Activated CD4-positive, alpha-beta T cell treated with anti-CD3 and anti-CD28 coated beads, Interleukin-2, Interleukin-6, amounts not matched to agents 100 ng/mL and 50 ng/mL, durations not matched to agents 16 hours and 8 hours (primary cell): ENCODE data around the gene SULF2.

ENCODE experiments used
- DNase-seq: peaks from one replicate; pipeline ENCODE4 v3.0.0-alpha.2; 2020

Gene SULF2

GRCh38 chr20:47758517-47759450, 26.5 kb downstream of the SULF2 start:
- no peak for DNase-seq

DNA sequence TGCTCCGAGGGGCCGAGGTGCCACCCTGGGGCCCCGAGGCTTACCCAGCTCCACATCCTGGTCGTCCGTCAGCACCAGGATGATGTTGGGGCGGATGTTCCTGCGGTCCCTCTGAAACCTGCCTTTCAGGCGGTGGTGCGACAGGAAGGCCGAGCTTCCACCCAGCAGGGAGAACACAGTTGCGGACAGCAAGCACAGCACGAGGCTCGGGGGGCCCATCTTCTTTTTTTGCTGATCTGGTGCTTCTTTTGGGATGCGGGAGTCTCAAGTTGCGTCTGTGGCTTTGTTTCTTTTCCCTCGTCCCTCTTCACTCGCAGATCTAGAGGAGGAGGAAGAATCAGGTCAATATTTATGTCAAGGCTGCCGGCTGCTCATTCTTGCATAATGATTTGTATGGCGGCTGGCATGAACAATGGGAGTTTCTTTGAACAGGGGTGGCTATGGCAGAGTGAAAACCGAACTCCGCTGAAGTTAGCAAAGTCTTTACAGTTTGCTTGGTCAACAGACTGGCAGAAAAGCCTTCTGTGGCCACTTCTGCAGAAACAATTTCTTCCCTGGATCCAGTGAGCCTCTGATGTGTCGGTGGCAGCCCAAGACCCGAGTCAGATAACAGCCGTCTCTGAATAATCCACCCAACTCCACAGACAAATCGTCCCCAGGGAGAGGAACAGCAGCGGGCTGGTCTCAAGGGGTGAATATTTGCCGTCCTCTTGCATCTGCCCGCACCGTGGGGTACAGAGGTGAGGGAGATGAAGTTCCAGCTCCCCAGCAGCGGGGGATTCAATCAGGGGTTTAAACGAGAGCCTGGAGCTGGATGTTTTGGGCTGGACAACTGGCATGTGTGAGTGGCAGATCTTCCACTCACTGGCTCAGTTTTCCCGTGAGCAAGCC, 27.9 kb downstream of the SULF2 start:
- DNase-seq = no peak

- DNase-seq = no peak
Observed at GRCh38 chr20:47754946-47755652, 30.2 kb downstream of the SULF2 start.

DNA sequence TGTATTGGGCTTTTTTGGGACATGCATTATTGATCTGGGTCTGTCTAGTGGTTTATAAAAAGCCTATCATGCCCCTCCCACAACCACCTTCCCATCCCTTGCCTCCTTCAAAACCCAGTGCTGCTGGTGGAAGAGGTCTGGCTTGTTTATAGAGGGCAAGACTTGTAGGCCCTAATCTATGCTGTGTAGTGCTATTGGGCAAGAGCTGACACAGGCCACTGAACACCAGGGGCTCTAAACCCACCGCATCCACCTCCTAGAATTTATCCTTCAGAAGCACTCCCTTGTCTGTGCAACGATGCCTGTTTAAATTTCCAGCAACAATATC, 30.9 kb downstream of the SULF2 start:
- no peak for DNase-seq

- DNase-seq = no peak
Observed at GRCh38 chr20:47753576-47754387, 31.5 kb downstream of the SULF2 start.

GRCh38 chr20:47751449-47751848, 33.8 kb downstream of the SULF2 start:
- DNase-seq = no peak

GRCh38 chr20:47749339-47749738, 35.9 kb downstream of the SULF2 start:
- no peak for DNase-seq

DNA sequence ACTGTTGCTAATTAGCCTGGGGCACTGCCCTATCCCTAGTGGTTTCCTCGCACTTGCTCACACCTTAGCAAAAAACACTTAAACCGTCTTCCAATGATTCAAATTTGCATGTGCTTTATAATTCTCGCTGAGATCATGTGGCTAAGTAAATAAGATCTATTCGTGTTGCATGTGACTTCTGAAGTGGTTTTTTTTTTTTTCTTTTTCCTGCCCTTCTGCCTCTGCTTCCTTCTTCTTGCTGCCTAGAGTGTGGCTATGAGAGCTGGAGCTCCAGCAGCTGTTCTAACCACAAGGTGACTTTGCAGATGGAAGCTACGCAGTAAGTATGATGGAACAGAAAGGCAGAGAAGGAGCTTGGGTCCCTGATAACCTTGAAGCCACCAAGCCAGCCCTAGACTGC, 36.5 kb downstream of the SULF2 start:
- no peak for DNase-seq

DNA sequence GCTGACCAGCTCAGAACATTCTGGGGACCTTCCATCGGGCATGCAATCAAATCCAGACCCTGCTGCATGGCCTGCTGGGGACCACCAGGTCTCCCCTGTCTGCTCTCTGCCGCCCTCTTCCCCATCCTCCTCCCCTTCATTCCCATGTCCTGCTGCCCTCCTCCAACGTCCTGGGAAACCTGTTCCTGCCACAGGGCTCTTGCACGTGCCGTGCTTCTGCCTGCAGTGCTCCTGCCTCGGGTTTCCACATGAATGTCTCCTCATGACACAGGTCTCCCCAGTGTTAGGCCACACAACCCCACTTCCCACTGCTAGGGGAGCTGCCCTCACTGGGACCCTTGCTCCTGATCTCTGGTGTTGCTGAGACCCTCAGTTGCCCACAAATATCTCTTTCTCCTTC, 37.2 kb downstream of the SULF2 start:
- no peak for DNase-seq

GRCh38 chr20:47747669-47748031, 37.6 kb downstream of the SULF2 start:
- DNase-seq = no peak

- no peak for DNase-seq
Observed at GRCh38 chr20:47744803-47745202, 40.5 kb downstream of the SULF2 start.

DNA sequence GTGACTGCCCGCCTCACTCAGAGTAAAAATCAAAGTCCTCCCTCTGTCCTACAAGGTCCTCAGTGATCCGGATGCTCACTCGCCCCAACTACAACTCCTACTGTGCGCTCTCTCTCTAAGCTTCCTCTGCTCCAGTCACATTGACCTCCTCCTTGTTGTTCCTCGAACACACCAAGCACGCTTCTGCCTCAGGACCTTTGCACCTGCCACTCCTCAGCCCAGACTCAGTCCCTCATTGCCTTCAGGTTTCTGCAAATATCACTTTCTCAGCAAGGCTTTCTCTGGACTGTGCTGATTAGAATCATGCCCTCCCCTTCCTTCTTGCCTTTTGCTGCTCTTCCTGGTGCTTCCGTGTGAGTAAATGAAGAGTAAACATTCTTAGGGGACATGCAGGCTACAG, 41.6 kb downstream of the SULF2 start:
- no peak for DNase-seq

GRCh38 chr20:47741669-47742608, 43.3 kb downstream of the SULF2 start:
- DNase-seq = no peak

DNA sequence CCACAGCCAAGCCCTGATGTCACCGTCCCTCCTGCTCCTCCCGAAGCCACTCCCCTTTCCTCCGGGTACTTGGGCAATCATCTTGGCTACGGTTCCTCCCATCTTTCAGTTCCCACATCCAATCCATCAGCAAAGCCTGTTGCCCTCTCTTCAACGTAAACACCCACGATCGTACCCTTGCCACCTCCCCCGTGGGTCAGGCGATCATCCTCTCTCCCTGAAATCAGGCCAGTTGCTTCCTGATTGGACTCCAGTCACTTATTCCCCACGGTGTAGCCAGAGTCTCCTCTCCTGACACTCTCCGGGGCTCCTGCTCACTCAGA, 44.5 kb downstream of the SULF2 start:
- no peak for DNase-seq

GRCh38 chr20:47740121-47740861, 45.0 kb downstream of the SULF2 start:
- DNase-seq = no peak

GRCh38 chr20:47737923-47738322, 47.4 kb downstream of the SULF2 start:
- DNase-seq = no peak

DNA sequence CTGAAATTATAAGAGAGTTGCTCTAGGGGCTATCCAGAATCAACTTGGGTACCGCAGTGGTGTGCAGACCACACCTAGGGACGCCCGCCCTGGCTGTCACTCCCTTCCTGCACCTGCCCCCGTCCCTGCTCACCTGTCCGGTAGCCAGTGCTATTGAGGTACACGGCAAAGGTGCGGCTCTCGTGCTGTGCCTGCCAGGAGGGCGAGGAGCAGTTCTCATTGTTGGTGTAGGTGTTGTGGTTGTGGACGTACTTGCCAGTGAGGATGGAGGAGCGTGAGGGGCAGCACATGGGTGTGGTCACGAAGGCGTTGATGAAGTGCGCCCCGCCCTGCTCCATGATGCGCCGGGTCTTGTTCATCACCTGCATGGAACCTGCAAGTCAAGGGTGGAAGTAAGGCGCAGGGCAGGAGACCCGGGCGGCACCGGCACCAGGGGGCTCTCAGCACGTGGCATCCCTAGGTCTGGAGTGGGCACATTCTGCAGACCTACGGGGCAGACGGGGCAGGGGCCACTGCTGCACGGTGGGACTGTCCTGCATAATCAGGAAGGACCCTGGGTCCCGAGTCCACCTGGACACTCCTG, 48.6 kb downstream of the SULF2 start:
- DNase-seq = no peak

- DNase-seq = no peak
Observed at GRCh38 chr20:47735412-47736400, 49.6 kb downstream of the SULF2 start.

DNA sequence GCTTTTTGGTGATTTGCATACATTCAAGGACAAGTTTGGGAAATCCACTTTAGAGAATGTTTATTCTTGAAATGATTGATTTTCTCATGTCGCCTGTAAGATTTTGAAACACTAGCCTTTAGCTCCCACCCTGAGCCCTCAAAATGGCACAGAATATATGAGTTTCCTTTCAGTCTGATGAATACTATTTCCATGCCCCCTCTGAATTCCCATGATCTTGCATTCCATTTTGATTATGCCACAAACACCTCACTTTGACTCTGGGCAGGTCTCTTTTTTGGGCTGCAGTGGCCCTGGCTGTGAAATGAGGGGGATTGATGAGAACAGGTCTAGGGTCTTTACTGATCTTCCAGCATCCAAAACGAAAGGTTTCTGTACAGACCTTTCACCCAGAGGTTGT, 50.4 kb downstream of the SULF2 start:
- no peak for DNase-seq
